Transverse colon (tissue), 4 donors: ENCODE data around the gene GABRG3. TPM values are rescaled to one million over a fixed set of nuclear protein-coding genes. Genes with fewer than 3 reads are reported as not detected.

Source experiments
- DNase-seq: peaks from one replicate; pipeline ENCODE4 v3.0.0-alpha.2; 2019
- H3K27ac ChIP-seq, 4 donors: fragments of 200-600 bp; sonication (generic); 2 replicates each; pipeline ENCODE4 v1.5.1; 2016 to 2018; ENCODE audit warnings: inconsistent platforms in 4 of 4
- H3K27me3 ChIP-seq: fragments of 200-600 bp; sonication (generic); 2 replicates; pipeline ENCODE4 v1.5.1; 2017; ENCODE audit warnings: inconsistent platforms
- H3K36me3 ChIP-seq, 4 donors: fragments of 200-600 bp; sonication (generic); 2 replicates each; pipeline ENCODE4 v1.5.1; 2017 to 2019; ENCODE audit warnings: inconsistent platforms in 4 of 4
- H3K4me1 ChIP-seq, 4 donors: fragments of 200-600 bp; sonication (generic); 2 replicates each; pipeline ENCODE4 v1.5.1; 2017 to 2020; ENCODE audit warnings: inconsistent platforms in 4 of 4
- H3K4me3 ChIP-seq, 4 donors: fragments of 200-600 bp; sonication (generic); 1 replicate in 1 of 4; 2 replicates in 3 of 4; pipeline versions ENCODE4 v1.5.1 to v1.6.1; 2017 to 2019; ENCODE audit warnings: inconsistent platforms in 4 of 4
- H3K9me3 ChIP-seq, 2 donors: fragments of 200-600 bp; sonication (generic); 2 replicates each; pipeline ENCODE4 v1.5.1; 2017 to 2019; ENCODE audit warnings: inconsistent platforms in 2 of 2
- CTCF ChIP-seq, 5 experiments: fragments of 200-600 bp in 3 of 5; fragments of 450-650 bp in 2 of 5; sonication (generic) in 3 of 5; IDR thresholded peaks; 1 replicate in 2 of 5; 2 replicates in 3 of 5; pipeline ENCODE4 v1.5.1; 2016 to 2017; ENCODE audit warnings: antibody characterized with exemption in 5 of 5, inconsistent platforms in 3 of 5, mild to moderate bottlenecking in 2 of 5, moderate library complexity in 1 of 5
- EP300 ChIP-seq: sonication (generic); formaldehyde crosslinking; IDR thresholded peaks from one replicate; pipeline ENCODE4 v1.6.1; 2017; ENCODE audit warnings: antibody characterized with exemption, low read depth
- POLR2A ChIP-seq: fragments of 450-650 bp; IDR thresholded peaks from one replicate; pipeline ENCODE4 v1.6.1; 2016; ENCODE audit warnings: antibody characterized with exemption, mild to moderate bottlenecking, moderate library complexity
- POLR2AphosphoS5 ChIP-seq, 3 donors: sonication (generic); formaldehyde crosslinking; IDR thresholded peaks; one replicate each; pipeline ENCODE4 v1.6.1; 2016; ENCODE audit warnings: antibody characterized with exemption in 3 of 3
- WGBS, 2 donors: methylation state at CpG; one replicate each; pipeline ENCODE4 v1.1.5; 2018; ENCODE audit warnings: low coverage in 1 of 2; 5-methylcytosine and 5-hydroxymethylcytosine counted together
- in situ Hi-C, 4 donors: fragments of 200-750 bp; cut with MboI; loops; one replicate each; pipeline versions ENCODE4 v1.15.0 to v1.15.1; 2017; ENCODE audit warnings: low sequenced_read_pairs in 3 of 4, low pct_ligation_motif_present in 1 of 4, low pct_unique_long_range_greater_than_20kb in 1 of 4
- intact Hi-C: fragments of 100-400 bp; cut with DNase I; formaldehyde crosslinking; loops from one replicate; pipeline ENCODE4 v1.15.1; 2023; ENCODE audit warnings: low total_unique reads
- total RNA-seq, 4 donors: library from RNA; depleted of rRNA; stranded (reverse); fragments of >200 nt; gene quantifications; one replicate each; pipeline ENCODE4 v1.1.0, GENCODE V29; 2016

Gene GABRG3
- total RNA-seq, 4 donors from 2014 or later: not detected

DNA sequence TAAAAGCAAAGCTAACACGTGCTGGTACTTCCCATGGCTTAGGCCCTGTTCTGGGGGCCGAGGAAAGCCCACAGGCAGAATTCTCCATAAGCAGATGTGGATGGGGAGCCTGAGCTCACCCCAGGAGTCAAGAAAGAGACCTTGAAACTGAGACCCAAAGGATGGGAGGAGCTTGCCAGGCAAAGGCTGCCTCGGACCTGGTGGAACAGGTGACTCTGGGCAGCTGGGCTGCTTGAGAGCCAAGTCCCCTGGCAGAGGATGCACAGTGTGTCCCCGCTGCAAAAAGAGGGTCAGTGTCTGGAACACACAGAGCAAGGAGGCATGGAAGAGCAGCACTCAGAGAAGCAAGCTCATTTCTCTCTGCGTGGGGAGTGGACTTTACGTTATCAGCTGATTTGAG lies 528.7 kb downstream of the GABRG3 start:
- H3K27ac ChIP-seq: no peak overlapping the region
- H3K9me3 ChIP-seq: peaks cover 0 to 4% of the 10 kb centered on the region in 2 donors
- WGBS, 2 donors: 57% methylated on average over 6 of the region's 6 CpGs; no CpG with 5 or more reads in 1 of the 2 donors
- H3K27me3 ChIP-seq: no peaks in the 10 kb centered on the region
- H3K4me1 ChIP-seq: no peaks in the 10 kb centered on the region
- no peak overlapping the region for H3K4me3 ChIP-seq
- no peak for DNase-seq
- in situ Hi-C loops (no loop called here), intact Hi-C loops (loop anchor here (5.0 kb wide), 1 partner anchor 32 kb away; no protein-coding TSS in a partner anchor)
- H3K36me3 ChIP-seq: no peaks in the 10 kb centered on the region
- TF ChIP-seq POLR2A (no peak), EP300 (no peak)

GRCh38 chr15:27500206-27500605 lies 529.2 kb downstream of the GABRG3 start:
- H3K4me3 ChIP-seq: no peak overlapping the region
- no peaks in the 10 kb centered on the region for H3K4me1 ChIP-seq
- intact Hi-C loops (loop anchor here (5.0 kb wide), 1 partner anchor 33 kb away; no protein-coding TSS in a partner anchor), in situ Hi-C loops (no loop called here)
- WGBS, 2 donors: 88% methylated on average over 15 of the region's 15 CpGs; no CpG with 5 or more reads in 1 of the 2 donors
- no peaks in the 10 kb centered on the region for H3K27me3 ChIP-seq
- TF ChIP-seq POLR2AphosphoS5 (IDR thresholded peaks at IDR 0.05) (no peak), CTCF (IDR thresholded peaks at IDR 0.05) (no peak), EP300 (no peak), POLR2A (no peak)
- no peaks in the 10 kb centered on the region for H3K36me3 ChIP-seq
- H3K27ac ChIP-seq: no peak overlapping the region
- peaks cover 0 to 4% of the 10 kb centered on the region in 2 donors for H3K9me3 ChIP-seq
- no peak for DNase-seq

- no peak overlapping the region for H3K27ac ChIP-seq
- intact Hi-C loops (no loop called here), in situ Hi-C loops (no loop called here)
- DNase-seq: no peak
- TF ChIP-seq POLR2A (no peak), POLR2AphosphoS5 (IDR thresholded peaks at IDR 0.05) (no peak), CTCF (IDR thresholded peaks at IDR 0.05) (no peak), EP300 (no peak)
- no peaks in the 10 kb centered on the region for H3K27me3 ChIP-seq
- H3K9me3 ChIP-seq: peaks cover 12 to 14% of the 10 kb centered on the region in 2 donors
- no peaks in the 10 kb centered on the region for H3K4me1 ChIP-seq
- no peak overlapping the region for H3K4me3 ChIP-seq
- H3K36me3 ChIP-seq: no peaks in the 10 kb centered on the region
Observed at GRCh38 chr15:27506752-27507151, 535.8 kb downstream of the GABRG3 start.

GRCh38 chr15:27509014-27509413 lies 538.0 kb downstream of the GABRG3 start:
- H3K4me3 ChIP-seq: no peak overlapping the region
- no peak for TF ChIP-seq POLR2AphosphoS5 (IDR thresholded peaks at IDR 0.05)
- TF ChIP-seq EP300: no peak
- TF ChIP-seq POLR2A: no peak
- no peak for TF ChIP-seq CTCF (IDR thresholded peaks at IDR 0.05)
- in situ Hi-C loops (no loop called here), intact Hi-C loops (no loop called here)
- H3K4me1 ChIP-seq: no peaks in the 10 kb centered on the region
- H3K9me3 ChIP-seq: peaks cover 12 to 14% of the 10 kb centered on the region in 2 donors
- H3K27ac ChIP-seq: no peak overlapping the region
- no peaks in the 10 kb centered on the region for H3K36me3 ChIP-seq
- DNase-seq: no peak
- 85 to 89% methylated on average over 1 of the region's 1 CpG for WGBS, 2 donors
- no peaks in the 10 kb centered on the region for H3K27me3 ChIP-seq
